OCI-LY7 (cell line): ENCODE data around the gene TAF4. TPM values are rescaled to one million over a fixed set of nuclear protein-coding genes. Genes with fewer than 3 reads are reported as not detected.

ENCODE experiments used
- BruUV-seq: library from RNA; stranded (reverse); fragments of 400-500 nt; replicated peaks from 2 replicates; lab custom pipeline; 2021; lab: Mats Ljungman, UMichigan
- CTCF ChIA-PET: fragments of 300-600 bp; sonication (Branson Sonifier 250); formaldehyde crosslinking; loops from one replicate; lab custom pipeline; 2022; ENCODE audit warnings: antibody characterized with exemption; ENCODE audit not compliant: unreplicated experiment; lab: Charles Lee
- POLR2A ChIA-PET: fragments of 300-600 bp; sonication (Branson Sonifier 250); formaldehyde crosslinking; loops from one replicate; lab custom pipeline; 2022; ENCODE audit warnings: antibody characterized with exemption; lab: Charles Lee
- DNase-seq: peaks from one replicate; pipeline ENCODE4 v3.0.0-alpha.2; 2015; ENCODE audit warnings: low spot score
- H2AFZ ChIP-seq: fragments of 200-600 bp; sonication (generic), shearing (Covaris generic); 2 replicates; pipeline ENCODE4 v1.6.1; 2014; ENCODE audit warnings: mild to moderate bottlenecking, antibody characterized with exemption, low read length, moderate library complexity
- H3K27ac ChIP-seq: fragments of 200-600 bp; sonication (generic); 2 replicates; pipeline ENCODE4 v1.5.1; 2014; ENCODE audit warnings: mixed run types, low read depth, mild to moderate bottlenecking, moderate library complexity, low read length, inconsistent platforms; ENCODE audit not compliant: poor library complexity, severe bottlenecking
- H3K36me3 ChIP-seq: fragments of 200-600 bp; sonication (generic); 2 replicates; pipeline ENCODE4 v1.6.1; 2014; ENCODE audit warnings: mild to moderate bottlenecking, antibody characterized with exemption, low read length, moderate library complexity, mixed read lengths; ENCODE audit not compliant: insufficient read depth
- H3K4me1 ChIP-seq: fragments of 200-600 bp; sonication (generic); 2 replicates; pipeline ENCODE4 v1.5.1; 2014; ENCODE audit warnings: mild to moderate bottlenecking, low read length; ENCODE audit not compliant: insufficient read depth, poor library complexity, severe bottlenecking
- H3K4me2 ChIP-seq: fragments of 200-600 bp; sonication (generic); 2 replicates; pipeline ENCODE4 v1.6.1; 2014; ENCODE audit warnings: mild to moderate bottlenecking, low read length
- H3K4me3 ChIP-seq: fragments of 200-600 bp; sonication (generic); 2 replicates; pipeline ENCODE4 v1.5.1; 2014; ENCODE audit warnings: mild to moderate bottlenecking, low read depth, low read length; ENCODE audit not compliant: poor library complexity, severe bottlenecking
- H3K79me2 ChIP-seq: fragments of 200-600 bp; sonication (generic); 2 replicates; pipeline ENCODE4 v1.6.1; 2016; ENCODE audit warnings: low read depth, mild to moderate bottlenecking, low read length, moderate library complexity, mixed read lengths; ENCODE audit not compliant: insufficient read depth
- H3K9me2 ChIP-seq: fragments of 200-600 bp; sonication (generic); 2 replicates; pipeline ENCODE4 v1.6.1; 2016; ENCODE audit warnings: mild to moderate bottlenecking, low read length, mixed read lengths; ENCODE audit not compliant: insufficient read depth
- H3K9me3 ChIP-seq: fragments of 200-600 bp; sonication (generic); 2 replicates; pipeline ENCODE4 v1.6.1; 2014; ENCODE audit warnings: mild to moderate bottlenecking, mixed run types, low read length, mixed read lengths
- H4K20me1 ChIP-seq: fragments of 200-600 bp; sonication (generic); 2 replicates; pipeline ENCODE4 v1.6.1; 2014; ENCODE audit warnings: mild to moderate bottlenecking, antibody characterized with exemption, low read length, moderate library complexity, mixed read lengths; ENCODE audit not compliant: insufficient read depth
- CTCF ChIP-seq: fragments of 200-600 bp; sonication (generic); conservative IDR thresholded peaks from 2 replicates; pipeline ENCODE4 v1.5.1; 2014; ENCODE audit warnings: mild to moderate bottlenecking, antibody characterized with exemption, low read length, moderate library complexity, mixed read lengths
- EZH2phosphoT487 ChIP-seq: fragments of 200-600 bp; sonication (generic); IDR thresholded peaks from 2 replicates; pipeline ENCODE4 v1.6.1; 2018; ENCODE audit warnings: low read depth, borderline replicate concordance, mild to moderate bottlenecking, mixed run types, antibody characterized with exemption, low read length, moderate library complexity, mixed read lengths
- intact Hi-C: fragments of 100-400 bp; cut with micrococcal nuclease; formaldehyde crosslinking; loops from one replicate; pipeline ENCODE4 v1.10.0; 2022; ENCODE audit not compliant: unreplicated experiment
- total RNA-seq, 2 experiments: library from RNA; depleted of rRNA in 1 of 2; stranded (reverse); fragments of >200 nt in 1 of 2; shearing (Covaris generic) in 1 of 2; gene quantifications; 2 replicates each; pipeline ENCODE4 v1.2.3, GENCODE V29; 2014 to 2022

The TAF4 gene
- total RNA-seq, 2 experiments from 2014 or later: 11.2 to 38.9 TPM

- no peak overlapping the region for H3K4me2 ChIP-seq
- no peaks in the 10 kb centered on the region for H3K4me1 ChIP-seq
- CTCF ChIA-PET: no interaction called here
- no peak overlapping the region for H2AFZ ChIP-seq
- H3K79me2 ChIP-seq: no peaks in the 10 kb centered on the region
- H3K9me2 ChIP-seq: no peaks in the 10 kb centered on the region
- no peaks in the 10 kb centered on the region for H3K36me3 ChIP-seq
- no peak for DNase-seq
- no peak for TF ChIP-seq EZH2phosphoT487
- TF ChIP-seq CTCF: no peak
- intact Hi-C loops: no loop called here
- no peaks in the 10 kb centered on the region for H3K9me3 ChIP-seq
- H3K4me3 ChIP-seq: no peak overlapping the region
- no peaks in the 10 kb centered on the region for H4K20me1 ChIP-seq
- POLR2A ChIA-PET: no interaction called here
- BruUV-seq: no TSS peak
- H3K27ac ChIP-seq: no peak overlapping the region
Observed at GRCh38 chr20:61967300-61967699, 98.4 kb downstream of the TAF4 start.

- BruUV-seq: no TSS peak
- DNase-seq: no peak
- Histone ChIP-seq H2AFZ (no peak overlapping the region), H3K9me2 (no peaks in the 10 kb centered on the region), H3K27ac (no peak overlapping the region), H3K9me3 (no peaks in the 10 kb centered on the region), H3K4me1 (no peaks in the 10 kb centered on the region), H3K79me2 (no peaks in the 10 kb centered on the region), H3K4me3 (no peak overlapping the region), H3K36me3 (no peaks in the 10 kb centered on the region), H3K4me2 (no peak overlapping the region), H4K20me1 (no peaks in the 10 kb centered on the region)
- intact Hi-C loops: no loop called here
- ChIA-PET CTCF (no interaction called here), POLR2A (no interaction called here)
- TF ChIP-seq EZH2phosphoT487 (no peak), CTCF (no peak)
Observed at GRCh38 chr20:61966492-61967244, 99.0 kb downstream of the TAF4 start.
